Activated effector memory CD4-positive, alpha-beta T cell treated with anti-CD3 and anti-CD28 coated beads, Interleukin-2, amount 50 U/mL, for 16 hours (primary cell): Measurements from ENCODE around the gene TRAPPC6A.

Source experiments
- DNase-seq: peaks from one replicate; pipeline ENCODE4 v3.0.0-alpha.2; 2020

Gene TRAPPC6A, protein sequence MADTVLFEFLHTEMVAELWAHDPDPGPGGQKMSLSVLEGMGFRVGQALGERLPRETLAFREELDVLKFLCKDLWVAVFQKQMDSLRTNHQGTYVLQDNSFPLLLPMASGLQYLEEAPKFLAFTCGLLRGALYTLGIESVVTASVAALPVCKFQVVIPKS

DNA sequence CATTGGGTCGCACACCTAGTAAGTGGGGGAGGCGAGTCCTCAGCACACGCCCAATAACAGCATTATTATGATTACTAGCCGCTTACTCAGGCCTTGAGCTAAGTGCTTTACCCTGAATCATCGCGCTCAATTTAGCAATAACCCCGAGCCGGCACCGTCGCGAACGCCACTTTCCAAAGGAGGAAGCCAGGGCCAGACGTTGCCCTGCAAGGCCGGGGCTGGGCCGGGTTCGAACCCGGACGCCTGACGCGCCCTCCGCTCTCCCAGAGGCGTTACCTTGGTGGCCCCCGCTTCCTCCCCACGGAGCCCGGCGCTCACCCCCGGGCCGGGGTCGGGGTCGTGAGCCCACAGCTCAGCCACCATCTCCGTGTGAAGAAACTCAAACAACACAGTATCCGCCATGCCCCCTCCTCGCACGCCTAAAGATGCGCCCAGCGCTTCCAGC lies at the start of gene TRAPPC6A:
TSS of gene TRAPPC6A (minus strand) at position 421 of the 445 bp plus-strand sequence. CDS start at position 402, 19 bp downstream.
- DNase-seq = no peak

DNA sequence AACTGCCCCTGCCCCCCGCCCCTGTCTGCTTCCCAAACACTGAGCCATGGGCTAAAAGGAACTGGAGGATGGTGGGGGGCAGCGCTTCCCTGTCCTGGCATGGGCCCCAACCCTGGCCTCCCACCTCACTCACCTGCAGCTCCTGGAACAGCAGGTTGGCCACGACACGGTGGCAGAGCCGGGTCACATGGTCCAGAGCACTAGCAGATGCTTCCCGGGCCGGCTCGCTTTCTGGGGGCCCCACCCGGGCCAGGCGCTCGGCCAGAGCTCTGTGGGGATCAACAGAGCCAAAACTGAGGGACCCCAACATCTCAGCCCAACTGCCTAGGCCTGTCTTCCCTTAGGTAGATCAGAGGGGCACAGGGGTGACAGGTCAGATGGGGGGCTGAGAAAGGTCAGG lies 46.6 kb upstream of the TRAPPC6A start:
- DNase-seq = no peak

DNA sequence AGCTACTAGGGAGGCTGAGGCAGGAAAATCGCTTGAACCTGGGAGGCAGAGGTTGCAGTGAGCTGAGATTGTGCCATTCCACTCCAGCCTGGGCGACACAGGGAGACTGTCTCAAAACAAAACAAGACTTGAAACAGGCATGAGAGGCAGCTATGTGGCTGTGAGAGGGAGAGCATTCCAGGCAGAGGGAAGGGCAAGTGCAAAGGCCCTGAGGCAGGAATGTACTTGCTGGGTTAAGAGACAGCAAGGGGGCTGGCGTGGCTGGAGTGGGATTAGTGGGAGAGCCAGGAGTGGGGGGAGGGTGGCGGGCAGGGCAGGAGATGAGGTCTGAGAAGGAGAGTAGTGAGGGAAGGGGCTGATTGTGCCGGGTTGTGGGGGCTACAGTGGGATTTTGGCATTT lies 45.8 kb upstream of the TRAPPC6A start:
- no peak for DNase-seq

DNA sequence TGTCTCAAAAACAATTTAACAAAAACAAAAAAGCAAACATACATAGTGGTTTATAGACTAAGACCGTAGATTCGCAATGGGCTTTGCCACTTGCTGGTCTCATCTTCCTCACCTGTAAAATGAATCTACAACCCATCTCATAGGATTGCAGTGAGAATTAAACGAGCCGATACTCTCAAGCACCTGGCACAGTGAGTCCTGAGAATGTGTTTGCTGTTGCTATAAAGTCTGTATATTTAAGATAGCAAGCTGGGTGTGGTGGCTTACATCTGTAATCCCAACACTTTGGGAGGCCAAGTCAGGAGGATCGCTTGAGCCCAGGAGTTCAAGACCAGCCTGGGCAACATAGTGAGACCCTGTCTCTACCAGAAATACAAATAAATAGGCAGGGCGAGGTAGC lies 44.7 kb upstream of the TRAPPC6A start:
- DNase-seq = no peak

DNA sequence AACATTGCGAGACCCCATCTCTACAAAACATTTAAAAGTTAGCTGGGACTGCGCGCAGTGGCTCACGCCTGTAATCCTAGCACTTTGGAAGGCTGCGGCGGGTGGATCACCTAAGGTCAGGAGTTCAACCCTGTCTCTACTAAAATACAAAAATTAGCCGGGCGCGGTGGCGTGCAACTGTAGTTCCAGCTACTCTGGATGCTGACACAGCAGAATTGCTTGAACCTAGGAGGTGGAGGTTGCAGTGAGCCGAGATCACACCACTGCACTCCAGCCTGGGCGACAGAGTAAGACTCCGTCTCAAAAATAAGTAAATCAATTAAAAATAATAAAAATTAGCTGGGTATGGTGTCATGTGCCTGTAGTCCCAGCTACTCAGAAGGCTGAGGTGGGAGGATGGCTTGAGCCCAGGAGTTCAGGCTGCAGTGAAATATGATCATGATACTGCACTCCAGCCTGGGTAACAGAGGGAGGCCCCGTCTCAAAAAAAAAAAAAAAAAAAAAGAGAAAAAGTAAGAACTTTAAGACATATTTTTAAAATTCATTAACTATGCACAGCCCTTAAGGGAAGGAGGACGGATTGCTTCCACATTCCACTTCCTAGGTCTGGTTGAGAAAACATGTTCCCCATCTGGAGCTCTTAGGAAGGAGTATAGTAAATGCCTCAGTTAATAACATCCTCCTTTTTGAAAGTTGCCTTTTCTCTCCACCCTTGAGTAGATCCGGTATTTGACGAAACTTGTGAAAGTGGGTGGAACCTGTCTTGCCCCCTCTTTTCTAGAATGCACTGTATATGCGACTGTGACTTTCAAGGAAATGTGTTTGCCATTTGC lies 41.1 kb upstream of the TRAPPC6A start:
- no peak for DNase-seq

DNA sequence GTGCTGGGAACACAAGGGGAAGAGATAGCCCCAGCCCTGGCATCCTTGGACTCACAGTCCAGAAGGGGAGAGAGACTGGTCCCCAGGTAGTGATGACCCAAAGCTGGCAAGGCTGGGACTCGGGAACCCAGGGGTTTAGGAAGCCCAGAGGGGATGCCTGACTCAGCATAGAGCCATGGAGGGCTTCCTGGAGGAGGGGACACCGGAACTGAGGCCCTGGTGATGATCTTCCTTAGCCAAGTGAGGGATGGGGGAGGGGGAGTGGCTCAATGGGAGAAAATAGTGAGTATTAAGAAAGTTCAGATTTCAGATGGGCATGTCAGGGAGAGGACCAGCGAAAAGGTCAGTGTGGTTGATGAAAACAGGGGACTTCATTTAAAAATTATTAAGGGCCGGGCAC lies 40.4 kb upstream of the TRAPPC6A start:
- DNase-seq = no peak

DNA sequence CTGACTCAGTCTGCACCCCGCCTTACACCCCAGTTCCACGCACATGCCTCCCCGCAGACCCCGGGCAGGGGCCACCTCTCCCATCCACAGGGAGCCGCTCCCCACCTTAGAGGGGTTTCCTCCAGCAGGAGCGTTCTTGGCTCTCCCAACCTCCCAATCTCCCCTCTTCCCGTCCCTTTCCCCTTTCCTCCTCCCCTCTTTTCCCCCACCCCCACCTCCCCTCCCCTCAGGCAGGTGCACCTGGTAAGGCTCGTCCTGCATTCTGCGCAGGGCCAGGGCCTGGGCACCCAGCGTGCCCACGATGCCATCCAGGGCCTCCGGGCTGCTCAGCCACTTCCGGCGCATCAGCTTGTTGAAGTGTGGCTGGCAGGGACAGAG lies 39.9 kb upstream of the TRAPPC6A start:
- DNase-seq = no peak

DNA sequence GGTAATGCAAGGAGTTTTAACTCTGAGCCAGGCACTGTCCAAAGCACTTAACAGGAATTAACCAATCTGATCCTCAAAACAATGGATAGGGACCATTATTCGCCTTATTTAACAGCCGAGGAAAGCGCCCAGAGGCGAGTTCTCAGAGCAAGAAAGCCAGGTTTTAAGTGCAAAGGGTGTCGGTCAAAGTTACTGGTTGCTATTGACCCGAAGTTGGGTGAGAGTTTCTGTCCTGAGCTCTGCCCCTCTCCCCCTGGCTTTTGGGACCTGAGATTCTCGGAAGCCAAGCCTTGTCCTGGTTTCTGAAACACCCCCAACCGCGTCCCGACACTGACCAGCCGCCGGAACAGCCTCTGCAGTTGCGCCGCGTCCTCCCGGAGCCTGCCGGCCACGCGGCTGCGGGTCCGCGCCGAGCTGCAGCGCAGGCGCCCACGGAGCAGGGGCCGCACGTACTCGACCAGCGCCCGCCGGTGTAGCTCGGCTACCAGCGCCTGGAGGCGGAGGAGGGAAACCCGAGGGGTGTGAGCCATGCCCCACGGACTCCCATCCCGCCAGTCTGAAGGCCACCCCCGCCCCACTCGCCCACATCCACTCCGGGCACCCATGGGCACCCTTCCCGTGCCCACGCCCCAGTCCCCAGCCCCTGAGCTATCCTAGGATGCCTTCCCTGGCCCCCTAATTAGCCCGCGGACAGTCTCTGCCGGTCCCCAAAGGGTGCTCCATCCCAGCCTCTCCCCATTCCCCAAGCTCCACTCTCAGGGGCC lies 39.3 kb upstream of the TRAPPC6A start:
- DNase-seq = no peak

DNA sequence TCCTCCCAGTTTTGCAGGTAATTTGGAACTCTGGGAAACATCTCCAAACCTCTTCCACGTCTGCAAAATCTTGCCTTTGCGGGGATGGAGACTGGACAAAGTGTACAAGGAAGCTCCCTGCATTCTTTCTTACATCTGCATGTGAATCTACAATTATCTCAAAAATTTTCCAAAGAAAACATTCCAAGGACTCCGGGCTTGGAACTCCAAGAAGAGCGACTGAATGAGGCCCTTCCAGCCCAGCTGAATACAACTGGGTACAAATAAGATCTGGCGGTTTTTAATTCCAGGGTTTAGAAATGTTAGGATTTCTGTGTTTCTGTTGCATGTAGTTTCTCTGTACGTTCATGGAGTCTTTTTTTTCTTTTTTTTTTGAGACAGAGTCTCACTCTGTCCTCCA lies 38.6 kb upstream of the TRAPPC6A start:
- no peak for DNase-seq

DNA sequence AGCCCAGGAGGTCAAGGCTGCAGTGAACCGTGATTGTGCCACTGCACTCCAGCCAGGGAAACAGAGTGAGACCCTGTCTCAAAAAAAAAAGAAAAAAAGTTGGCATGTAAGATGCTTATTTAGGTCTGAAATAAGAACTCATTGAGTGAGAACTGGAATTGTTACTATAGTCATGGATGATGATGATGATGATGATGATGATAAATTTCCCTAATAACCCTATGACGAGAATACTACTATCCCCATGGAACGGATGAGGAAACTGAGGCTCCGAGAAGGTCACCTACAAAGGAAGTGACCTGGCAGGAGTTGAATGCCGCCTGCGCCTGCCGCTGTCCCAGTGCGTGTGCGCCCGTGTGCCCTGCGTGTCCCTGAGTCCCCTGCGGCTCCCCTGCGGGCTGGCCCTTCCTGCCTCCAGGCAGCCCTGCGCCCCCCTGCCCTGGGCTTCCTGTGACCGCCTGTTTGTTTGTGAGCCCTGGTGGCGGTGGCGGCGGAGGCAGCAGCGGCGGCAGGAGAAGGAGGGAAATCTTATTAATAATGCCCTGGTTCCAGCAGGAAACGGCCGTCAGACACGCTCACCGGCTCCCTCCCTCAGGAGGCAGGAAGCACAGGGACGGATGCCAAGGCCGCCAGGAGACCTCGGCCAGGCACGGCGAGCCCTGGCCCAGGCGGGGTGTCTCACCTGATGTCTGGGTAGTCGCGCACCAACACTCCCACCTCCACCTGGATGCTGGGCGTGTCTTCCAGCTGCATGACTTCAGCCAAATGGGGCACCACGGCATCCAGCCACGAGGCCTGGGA lies 37.6 kb upstream of the TRAPPC6A start:
- no peak for DNase-seq

DNA sequence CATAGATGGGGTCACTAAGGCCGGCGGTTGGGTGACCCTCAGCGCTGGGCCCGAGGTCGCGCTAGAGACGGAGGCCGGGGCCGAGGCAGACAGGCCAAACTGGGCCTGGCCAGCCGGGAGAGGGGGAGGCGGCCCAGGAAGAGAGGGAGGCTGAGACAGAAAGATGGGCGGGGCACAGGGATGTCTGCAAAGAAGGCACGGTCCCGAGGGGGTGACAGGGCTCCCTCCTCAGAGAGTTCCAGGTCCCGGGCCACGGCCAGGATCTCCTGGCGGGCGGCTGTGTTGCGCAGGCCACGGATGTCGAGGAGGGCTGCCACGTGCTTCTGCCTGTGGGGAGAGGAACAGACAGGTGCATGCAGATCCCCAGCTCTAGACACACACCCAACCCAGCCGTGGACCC lies 35.0 kb upstream of the TRAPPC6A start:
- DNase-seq = no peak

DNA sequence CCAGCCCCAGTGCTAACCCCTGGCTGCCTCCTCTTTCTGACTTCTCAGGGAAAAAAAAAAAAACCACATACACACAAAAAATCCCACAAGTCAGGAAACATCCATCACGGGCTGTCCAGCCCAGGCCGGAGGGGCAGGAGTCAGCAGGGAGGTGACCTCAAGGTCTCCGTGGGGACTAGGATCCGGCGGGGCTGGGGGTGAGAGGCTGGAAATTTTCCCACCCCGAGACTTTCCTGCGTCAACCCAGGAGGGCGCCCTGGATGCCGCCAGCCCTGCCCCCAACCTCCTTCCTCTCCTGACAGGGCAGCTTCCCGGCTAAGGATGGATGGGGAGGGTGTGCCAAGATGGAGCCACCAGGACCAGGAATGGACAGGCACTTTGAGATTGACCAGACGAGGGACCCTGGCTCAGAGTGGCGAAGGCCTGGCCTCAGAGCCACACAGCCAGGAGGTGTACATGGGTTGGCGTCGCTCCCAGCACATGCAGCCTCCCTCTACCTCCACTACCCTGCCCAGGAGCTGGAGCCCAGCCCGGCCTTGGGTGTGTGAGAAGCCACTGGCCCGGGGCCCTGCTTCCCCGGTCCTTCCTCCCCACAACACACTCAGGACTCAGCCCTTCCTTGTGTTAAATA lies 33.8 kb upstream of the TRAPPC6A start:
- no peak for DNase-seq

DNA sequence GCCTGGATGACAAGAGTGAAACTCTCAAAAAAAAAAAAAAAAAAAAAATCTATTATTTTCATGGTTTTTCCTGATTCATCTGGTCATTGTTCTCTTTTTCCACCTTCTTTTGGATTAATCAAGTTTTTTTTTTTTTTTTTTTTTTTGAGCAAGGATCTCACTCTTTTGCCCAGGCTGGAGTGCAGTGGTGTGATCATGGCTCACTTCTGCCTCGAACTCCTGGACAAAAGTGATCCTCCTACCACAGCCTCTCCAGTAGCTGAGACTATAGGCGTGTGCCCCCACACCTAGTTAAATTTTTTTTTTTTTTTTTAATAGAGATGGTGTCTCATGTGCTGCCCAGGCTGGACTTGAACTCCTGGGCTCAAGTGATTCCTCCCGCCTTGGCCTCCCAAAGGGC lies 28.3 kb upstream of the TRAPPC6A start:
- DNase-seq = no peak

DNA sequence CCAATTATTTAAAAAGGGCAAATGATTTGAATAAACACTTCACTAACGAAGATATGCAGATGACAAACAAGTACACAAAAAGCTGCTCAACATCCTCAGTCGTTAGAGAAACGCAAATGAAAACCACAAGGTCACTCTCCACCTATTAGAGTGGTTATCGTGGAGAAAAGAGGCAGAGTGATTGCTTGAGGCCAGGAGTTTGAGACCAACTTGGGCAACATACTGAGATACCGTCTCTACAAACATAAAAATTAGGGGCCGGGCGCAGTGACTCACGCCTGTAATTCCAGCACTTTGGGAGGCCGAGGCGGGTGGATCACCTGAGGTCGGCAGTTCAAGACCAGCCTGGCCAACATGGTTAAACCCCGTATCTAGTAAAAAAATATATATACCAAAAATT lies 27.8 kb upstream of the TRAPPC6A start:
- DNase-seq = no peak

DNA sequence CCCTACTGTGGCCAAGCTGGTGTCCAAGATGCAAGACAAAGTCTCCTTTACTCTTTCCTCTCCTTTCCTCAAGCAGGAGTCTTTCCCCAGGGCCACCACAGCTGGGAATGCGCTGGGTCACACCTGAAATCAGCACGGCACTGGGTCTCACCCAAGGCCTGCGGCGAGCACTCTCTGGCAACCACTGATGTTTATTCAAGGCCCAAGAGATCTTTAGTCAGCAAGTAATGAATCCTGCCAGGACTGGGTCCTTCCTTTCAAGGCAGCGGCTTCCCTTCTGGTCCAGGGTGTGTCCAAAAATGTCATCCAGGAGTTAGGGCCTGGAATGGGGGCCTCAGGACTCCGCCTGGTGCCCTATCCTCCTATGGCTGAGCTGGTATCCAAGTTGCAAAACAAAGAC lies 24.6 kb upstream of the TRAPPC6A start:
- no peak for DNase-seq

DNA sequence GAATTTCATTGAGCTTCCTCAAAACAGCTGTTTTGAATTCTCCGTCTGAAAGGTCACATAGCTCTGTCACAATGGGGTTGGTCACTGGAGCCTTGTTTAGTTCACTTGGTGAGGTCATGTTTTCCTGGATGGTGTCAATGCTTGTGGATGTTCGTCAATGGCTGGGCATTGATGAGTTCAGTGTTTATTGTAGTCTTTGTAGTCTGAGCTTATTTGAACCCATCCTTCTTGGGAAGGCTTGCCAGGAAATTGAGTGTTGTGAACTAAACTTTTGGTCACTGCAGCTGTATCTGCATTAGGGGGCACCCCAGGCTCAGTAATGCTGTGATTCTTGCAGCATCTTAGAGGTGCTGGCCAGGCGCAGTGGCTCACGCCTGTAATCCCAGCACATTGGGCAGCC lies 22.5 kb upstream of the TRAPPC6A start:
- no peak for DNase-seq

DNA sequence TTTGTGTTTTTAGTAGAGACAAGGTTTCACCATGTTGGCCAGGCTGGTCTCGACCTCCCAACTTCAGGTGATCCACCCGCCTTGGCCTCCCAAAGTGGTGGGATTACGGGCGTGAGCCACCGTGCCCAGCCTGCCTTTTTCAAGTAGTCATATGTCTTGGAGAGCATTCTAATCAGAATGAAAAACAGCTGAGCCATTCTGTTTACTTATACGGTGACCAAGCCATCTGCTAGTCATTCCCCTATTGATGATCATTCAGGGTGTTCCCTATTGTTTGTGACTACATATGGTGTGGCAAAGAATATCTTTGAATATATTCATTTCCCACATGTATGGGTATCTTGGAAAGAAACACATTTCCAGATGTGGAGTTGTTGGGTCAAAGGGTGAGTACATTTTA lies 17.7 kb upstream of the TRAPPC6A start:
- no peak for DNase-seq

DNA sequence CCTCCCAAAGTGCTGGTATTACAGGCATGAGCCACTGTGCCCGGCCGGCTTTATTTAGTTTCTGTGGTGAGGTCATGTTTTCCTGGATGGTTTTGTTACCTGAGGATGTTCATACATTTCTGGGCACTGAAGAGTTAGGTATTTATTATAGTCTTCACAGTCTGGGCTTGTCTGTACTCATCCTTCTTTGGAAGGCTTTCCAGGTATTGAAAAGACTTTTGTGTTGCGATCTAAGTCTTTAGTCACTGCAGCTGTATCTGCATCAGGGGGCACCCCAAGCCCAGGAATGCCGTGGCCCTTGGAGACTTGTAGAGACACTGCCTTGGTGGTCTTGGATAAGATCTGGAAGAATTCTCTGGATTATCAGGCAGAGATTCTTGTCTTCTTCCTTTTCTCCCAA lies 13.3 kb upstream of the TRAPPC6A start:
- no peak for DNase-seq

DNA sequence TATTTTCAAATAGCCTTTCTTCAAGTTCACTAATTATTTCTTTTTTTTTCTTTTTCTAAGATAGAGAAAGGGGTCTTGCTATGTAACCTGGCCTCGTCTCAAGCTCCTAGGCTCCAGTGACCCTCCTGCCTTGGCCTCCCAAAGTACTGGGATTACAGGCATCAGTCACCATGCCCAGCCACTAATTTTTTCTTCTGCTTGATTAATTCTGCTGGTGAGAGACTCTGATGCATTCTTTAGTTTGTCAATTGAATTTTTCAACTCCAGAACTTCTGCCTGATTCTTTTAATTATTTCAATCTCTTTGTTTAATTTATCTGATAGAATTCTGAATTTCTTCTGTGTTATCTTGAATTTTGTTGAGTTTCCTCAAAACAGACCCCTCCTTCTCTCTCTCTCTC lies 11.9 kb upstream of the TRAPPC6A start:
- no peak for DNase-seq

DNA sequence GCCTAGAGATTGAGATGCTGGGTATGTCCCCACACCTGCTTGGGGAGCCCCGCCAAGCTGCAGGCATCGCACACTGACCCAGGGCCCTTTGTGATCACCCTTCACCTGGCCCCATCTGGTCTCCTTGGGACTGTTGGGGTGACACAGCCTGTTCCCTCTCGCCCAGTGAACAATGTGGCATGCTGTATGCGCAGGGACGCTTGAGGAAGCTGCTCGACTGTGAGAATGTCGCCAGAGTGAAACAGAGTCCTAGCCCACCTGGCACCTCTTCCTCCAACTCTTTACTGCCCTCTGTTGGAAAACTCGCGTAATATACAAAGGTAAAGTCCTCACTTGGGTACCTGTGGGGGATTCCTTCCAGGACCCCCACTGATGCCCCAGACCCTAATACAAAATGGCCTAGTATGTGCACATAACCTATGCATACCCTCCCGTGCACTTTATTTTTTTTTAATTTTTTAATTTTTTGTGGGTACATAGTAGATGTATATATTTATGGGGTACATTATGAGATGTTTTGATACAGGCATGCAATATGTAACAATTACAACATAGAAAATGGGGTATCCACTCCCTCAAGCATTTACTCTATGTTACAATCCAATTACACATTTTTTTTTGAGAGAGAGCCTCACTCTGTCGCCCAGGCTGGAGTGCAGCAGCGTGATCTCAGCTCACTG lies 9.5 kb upstream of the TRAPPC6A start:
- no peak for DNase-seq

DNA sequence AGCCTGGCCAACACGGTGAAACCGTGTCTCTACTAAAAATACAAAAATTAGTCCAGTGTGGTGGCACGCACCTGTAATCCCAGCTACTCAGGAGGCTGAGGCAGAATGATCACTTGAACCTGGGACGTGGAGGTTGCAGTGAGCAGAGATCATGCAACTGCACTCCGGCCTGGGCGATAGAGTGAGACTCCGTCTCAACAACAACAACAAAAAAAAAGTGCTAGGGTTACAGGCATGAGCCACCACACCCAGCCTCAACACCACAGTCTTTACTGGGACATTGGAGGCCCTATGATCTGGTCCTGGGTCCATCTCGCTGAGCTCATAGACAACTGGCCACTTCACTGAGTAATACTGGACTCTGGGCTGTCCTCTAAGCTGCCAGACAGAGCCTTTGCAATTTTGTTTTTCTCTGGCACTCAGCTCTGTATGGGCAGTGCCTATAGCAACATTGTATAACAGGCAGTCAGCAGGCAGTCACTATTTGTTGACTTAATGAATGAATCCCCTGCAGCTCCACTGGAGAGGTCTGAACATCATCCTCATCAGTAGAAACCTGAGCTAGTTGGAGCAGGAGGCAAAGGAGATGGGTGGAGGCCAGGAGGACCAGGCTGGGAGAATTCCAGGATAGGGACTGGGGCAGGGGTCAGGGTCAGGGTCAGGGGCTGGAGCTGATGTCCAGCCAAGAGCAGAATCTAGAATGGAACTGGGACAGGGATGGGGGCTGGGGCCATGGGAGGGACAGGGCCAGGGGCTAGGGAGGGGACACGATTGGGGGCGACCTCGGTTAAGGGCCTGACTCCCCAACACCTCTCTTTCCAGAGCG lies 8.7 kb upstream of the TRAPPC6A start:
- DNase-seq = no peak
